Keratinocyte (primary cell): ENCODE measurements around the gene SPTLC2. TPM values are rescaled to one million over a fixed set of nuclear protein-coding genes. Genes with fewer than 3 reads are reported as not detected.

Experiments
- DNase-seq: peaks from one replicate; pipeline ENCODE4 v3.0.0-alpha.2; 2011; ENCODE audit warnings: low read depth, missing footprints, low spot score
- FAIRE-seq: peaks from 2 replicates; lab custom pipeline; 2011; peaks lifted over from hg19 to GRCh38; lab: Jason Lieb, UNC
- H2AFZ ChIP-seq: 2 replicates; pipeline ENCODE4 v1.6.0; 2012; ENCODE audit warnings: low read length, control low read depth, inconsistent platforms; ENCODE audit not compliant: control insufficient read depth
- H3K27ac ChIP-seq: 2 replicates; pipeline ENCODE4 v1.5.1; 2011; ENCODE audit warnings: low read length; ENCODE audit not compliant: control insufficient read depth, insufficient read depth
- H3K27me3 ChIP-seq: 3 replicates; pipeline ENCODE4 v1.6.0; 2011; ENCODE audit warnings: low read length; ENCODE audit not compliant: control insufficient read depth, insufficient read depth; ENCODE audit errors: extremely low read depth
- H3K36me3 ChIP-seq, 2 experiments: 2 replicates in 1 of 2; 3 replicates in 1 of 2; pipeline ENCODE4 v1.5.1; 2011; ENCODE audit warnings: low read length in 2 of 2, mild to moderate bottlenecking in 1 of 2; ENCODE audit not compliant: control insufficient read depth in 2 of 2, insufficient read depth in 2 of 2; ENCODE audit errors: extremely low read depth in 1 of 2
- H3K4me1 ChIP-seq: 3 replicates; pipeline ENCODE4 v1.5.1; 2011; ENCODE audit warnings: low read length; ENCODE audit not compliant: control insufficient read depth, insufficient read depth; ENCODE audit errors: extremely low read depth
- H3K4me2 ChIP-seq: 3 replicates; pipeline ENCODE4 v1.6.0; 2011; ENCODE audit warnings: low read depth, low read length; ENCODE audit not compliant: control insufficient read depth, insufficient read depth; ENCODE audit errors: extremely low read depth
- H3K4me3 ChIP-seq, 3 experiments: fragments of 200-600 bp in 1 of 3; sonication (generic) in 1 of 3; 2 replicates in 2 of 3; 3 replicates in 1 of 3; pipeline ENCODE4 v1.5.1; 2011 to 2016; ENCODE audit warnings: low read length in 3 of 3, mild to moderate bottlenecking in 3 of 3, control low read depth in 2 of 3, inconsistent platforms in 1 of 3, low read depth in 1 of 3, mixed read lengths in 1 of 3, mixed run types in 1 of 3, moderate library complexity in 1 of 3; ENCODE audit not compliant: control insufficient read depth in 2 of 3, insufficient read depth in 2 of 3; ENCODE audit errors: extremely low read depth in 1 of 3
- H3K79me2 ChIP-seq: 2 replicates; pipeline ENCODE4 v1.6.0; 2012; ENCODE audit warnings: low read length; ENCODE audit not compliant: control insufficient read depth, insufficient read depth
- H3K9ac ChIP-seq: 3 replicates; pipeline ENCODE4 v1.6.0; 2011; ENCODE audit warnings: low read length; ENCODE audit not compliant: control insufficient read depth, insufficient read depth; ENCODE audit errors: extremely low read depth
- H3K9me1 ChIP-seq: 3 replicates; pipeline ENCODE4 v1.6.0; 2011; ENCODE audit warnings: low read length; ENCODE audit not compliant: control insufficient read depth, insufficient read depth; ENCODE audit errors: extremely low read depth
- H3K9me3 ChIP-seq: 2 replicates; pipeline ENCODE4 v1.5.1; 2012; ENCODE audit warnings: low read depth, low read length; ENCODE audit not compliant: control insufficient read depth
- H4K20me1 ChIP-seq: 3 replicates; pipeline ENCODE4 v1.6.0; 2011; ENCODE audit warnings: low read length; ENCODE audit not compliant: control insufficient read depth, insufficient read depth; ENCODE audit errors: extremely low read depth
- CTCF ChIP-seq, 3 experiments: IDR thresholded peaks in 1 of 3; conservative IDR thresholded peaks in 1 of 3; optimal IDR thresholded peaks in 1 of 3; 2 replicates in 2 of 3; 3 replicates in 1 of 3; pipeline versions ENCODE3 to v1.5.1; 2011; ENCODE audit warnings: low read length in 3 of 3, mild to moderate bottlenecking in 3 of 3, moderate library complexity in 2 of 3, control low read depth in 1 of 3, inconsistent platforms in 1 of 3; ENCODE audit not compliant: insufficient read depth in 2 of 3; ENCODE audit errors: extremely low read depth in 1 of 3
- EZH2 ChIP-seq: IDR thresholded peaks from one replicate; pipeline ENCODE4 v1.6.1; 2012; ENCODE audit warnings: inconsistent platforms, mild to moderate bottlenecking, low read length, moderate library complexity
- dilution Hi-C: fragments of 300-500 bp; cut with MboI; formaldehyde crosslinking; loops from one replicate; pipeline ENCODE4 v1.7.0; 2020; ENCODE audit warnings: low sequenced_read_pairs; ENCODE audit not compliant: extremely low pct_ligation_motif_present
- polyA plus RNA-seq, 5 experiments: library from polyadenylated mRNA; depleted of rRNA in 3 of 5; stranded (reverse) in 3 of 5; stranded (forward) in 1 of 5; unstranded in 1 of 5; fragments of >200 nt; gene quantifications; 1 replicate in 1 of 5; 2 replicates in 3 of 5; 3 replicates in 1 of 5; pipeline versions ENCODE4 v1.2.1 to v1.2.3, GENCODE V29; 2011 to 2012; ENCODE audit warnings: missing spikeins in 2 of 5, low read depth in 1 of 5, low replicate concordance in 1 of 5

SPTLC2 gene
- polyA plus RNA-seq, 1 donor (not counting 4 experiments of a cell fraction or from before 2014, with no cell fraction given), result 46.8 TPM

GRCh38 chr14:77579065-77579464 is 37.4 kb downstream of the SPTLC2 start:
- Histone ChIP-seq H3K9me3 (no peaks in the 10 kb centered on the region), H3K4me3 (no peak overlapping the region), H3K9ac (no peak overlapping the region), H3K4me2 (no peak overlapping the region), H3K27me3 (no peaks in the 10 kb centered on the region), H3K9me1 (no peaks in the 10 kb centered on the region), H3K79me2 (peaks cover 77% of the 10 kb centered on the region), H3K27ac (no peak overlapping the region), H2AFZ (no peak overlapping the region), H3K36me3 (peaks cover 7 to 11% of the 10 kb centered on the region in 2 experiments), H3K4me1 (no peaks in the 10 kb centered on the region), H4K20me1 (no peaks in the 10 kb centered on the region)
- TF ChIP-seq EZH2, result no peak
- TF ChIP-seq CTCF (optimal IDR thresholded peaks at IDR 0.05 in 1 of 3, IDR thresholded peaks at IDR 0.05 in 1 of 3, conservative IDR thresholded peaks at IDR 0.05 in 1 of 3; ENCODE audit: extremely low read depth in 1 of 3, insufficient read depth in 2 of 3, low read length in 3 of 3), result no peak
- no peak for FAIRE-seq
- DNase-seq, result no peak
- dilution Hi-C loops, result no loop called here

- no peaks in the 10 kb centered on the region for H3K9me1 ChIP-seq
- H4K20me1 ChIP-seq, result no peaks in the 10 kb centered on the region
- H3K4me3 ChIP-seq, result no peak overlapping the region
- H3K27me3 ChIP-seq, result no peaks in the 10 kb centered on the region
- no peaks in the 10 kb centered on the region for H3K4me1 ChIP-seq
- H3K4me2 ChIP-seq, result no peak overlapping the region
- no peak overlapping the region for H2AFZ ChIP-seq
- TF ChIP-seq CTCF (optimal IDR thresholded peaks at IDR 0.05 in 1 of 3, IDR thresholded peaks at IDR 0.05 in 1 of 3, conservative IDR thresholded peaks at IDR 0.05 in 1 of 3; ENCODE audit: extremely low read depth in 1 of 3, insufficient read depth in 2 of 3, low read length in 3 of 3) (no peak), EZH2 (no peak)
- peaks cover 7 to 13% of the 10 kb centered on the region in 2 experiments for H3K36me3 ChIP-seq
- no peak for FAIRE-seq
- dilution Hi-C loops, result no loop called here
- no peak for DNase-seq
- no peak overlapping the region for H3K27ac ChIP-seq
- no peak overlapping the region for H3K9ac ChIP-seq
- no peaks in the 10 kb centered on the region for H3K9me3 ChIP-seq
- peaks cover 44% of the 10 kb centered on the region for H3K79me2 ChIP-seq
Measured at GRCh38 chr14:77574446-77575115, 41.9 kb downstream of the SPTLC2 start.
